HK-2 (cell line): ENCODE measurements around the gene RAB21.
"Not testable (repeated sequence)": the region's sequence is repeated elsewhere in the genome, so short reads cannot be mapped to it uniquely, and the experiment has no call there.

Experiments
- DNase-seq: peaks from one replicate; pipeline ENCODE4 v3.0.0-alpha.2; 2018; ENCODE audit not compliant: unreplicated experiment

The RAB21 gene

DNA sequence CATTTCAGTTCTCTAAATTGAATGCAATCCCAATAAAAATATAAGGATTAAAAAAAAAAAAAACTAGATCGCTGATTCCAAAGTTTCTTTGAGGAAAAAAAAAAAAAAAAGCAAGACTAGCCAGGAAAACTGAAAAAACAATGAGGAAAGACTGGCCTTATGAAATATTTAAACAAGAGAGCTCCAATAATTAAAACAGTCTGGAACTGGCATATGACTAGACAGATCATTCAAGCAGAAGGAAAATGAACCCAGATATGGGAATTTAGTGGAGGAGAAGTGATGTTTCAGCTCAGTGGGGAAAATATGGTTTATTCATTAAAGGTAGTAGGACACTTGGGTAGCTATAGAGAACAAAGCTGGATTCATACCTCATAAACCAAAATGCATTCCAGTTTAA is 42.9 kb downstream of the RAB21 start:
- no peak for DNase-seq

DNA sequence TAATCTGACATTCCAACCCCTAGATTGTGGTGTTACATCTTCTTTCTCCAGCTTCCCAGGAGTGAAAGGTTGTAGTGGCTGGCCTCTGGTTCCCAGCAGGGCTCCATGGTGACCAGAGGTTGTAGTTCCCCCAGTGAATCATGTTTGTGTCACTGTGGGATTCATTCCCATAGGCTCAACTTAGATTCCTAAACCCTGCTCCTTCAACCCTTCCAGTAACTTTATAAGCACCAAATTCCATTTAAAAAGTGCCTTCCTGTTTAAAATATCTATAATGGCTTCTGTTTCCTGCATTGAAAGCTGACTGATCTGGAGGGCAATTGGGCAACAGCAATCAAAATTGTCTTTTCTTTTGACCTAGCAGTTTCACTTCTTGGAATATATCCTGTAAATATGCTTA is 44.4 kb downstream of the RAB21 start:
- peak; percentile 25 for DNase-seq

- DNase-seq: no peak
These were observed 45.5 kb downstream of the RAB21 start for GRCh38 chr12:71800177-71800576.

DNA sequence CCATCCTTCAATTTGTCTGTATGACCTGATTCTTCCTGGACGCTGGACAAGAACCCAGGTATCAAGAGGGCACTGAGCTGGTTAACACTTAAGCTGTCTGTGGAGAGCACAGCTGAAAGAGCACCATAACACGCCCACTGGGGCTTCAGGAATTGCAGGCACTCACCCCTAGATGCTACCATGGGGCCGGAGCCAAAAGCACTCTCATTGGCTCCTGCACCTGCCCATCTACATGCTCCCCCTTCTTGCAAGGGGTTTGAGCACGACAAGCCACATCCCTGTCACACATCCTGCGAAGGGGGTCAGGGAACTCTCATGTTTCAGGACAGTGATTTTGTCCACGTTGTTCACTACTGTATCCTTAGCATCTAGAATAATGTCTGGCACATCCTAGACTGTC is 49.8 kb downstream of the RAB21 start:
- no peak for DNase-seq

GRCh38 chr12:71810921-71811320 is 56.3 kb downstream of the RAB21 start:
- no peak for DNase-seq

DNA sequence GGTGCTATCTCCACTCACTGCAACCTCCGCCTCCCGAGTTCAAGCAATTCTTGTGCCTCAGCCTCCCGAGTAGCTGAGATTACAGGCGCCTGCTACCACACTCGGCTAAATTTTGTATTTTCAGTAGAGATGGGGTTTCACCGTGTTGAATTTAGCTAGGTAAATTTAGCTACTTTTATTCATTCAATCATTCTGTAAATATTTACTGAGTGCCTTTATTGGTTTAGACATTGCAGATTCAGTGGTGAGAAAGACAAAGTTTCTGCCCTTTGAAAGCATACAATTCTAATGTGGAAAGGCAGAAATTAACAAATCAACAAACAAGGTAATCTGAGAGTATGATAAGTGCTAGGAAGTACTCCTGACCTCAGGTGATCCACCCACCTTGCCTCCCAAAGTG is 60.6 kb downstream of the RAB21 start:
- DNase-seq: not testable (repeated sequence)

DNA sequence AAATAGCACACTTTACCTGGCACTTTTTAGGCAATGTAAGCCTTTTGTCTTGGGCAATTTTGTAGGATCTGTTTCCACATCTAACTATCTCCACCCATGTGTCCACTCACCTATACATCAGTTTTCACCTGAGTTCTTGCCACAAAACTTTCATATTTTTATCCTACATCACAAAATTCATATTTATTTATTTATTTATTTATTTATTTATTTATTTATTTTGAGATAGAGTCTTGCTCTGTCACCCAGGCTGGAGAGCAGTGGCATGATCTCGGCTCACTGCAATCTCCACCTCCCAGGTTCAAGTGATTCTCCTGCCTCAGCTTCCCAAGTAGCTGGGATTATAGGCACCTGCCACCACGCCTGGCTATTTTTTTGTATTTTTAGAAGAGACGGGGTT is 67.4 kb downstream of the RAB21 start:
- DNase-seq: not testable (repeated sequence)

- no peak for DNase-seq
These were observed 74.2 kb downstream of the RAB21 start for GRCh38 chr12:71828813-71829212.

DNA sequence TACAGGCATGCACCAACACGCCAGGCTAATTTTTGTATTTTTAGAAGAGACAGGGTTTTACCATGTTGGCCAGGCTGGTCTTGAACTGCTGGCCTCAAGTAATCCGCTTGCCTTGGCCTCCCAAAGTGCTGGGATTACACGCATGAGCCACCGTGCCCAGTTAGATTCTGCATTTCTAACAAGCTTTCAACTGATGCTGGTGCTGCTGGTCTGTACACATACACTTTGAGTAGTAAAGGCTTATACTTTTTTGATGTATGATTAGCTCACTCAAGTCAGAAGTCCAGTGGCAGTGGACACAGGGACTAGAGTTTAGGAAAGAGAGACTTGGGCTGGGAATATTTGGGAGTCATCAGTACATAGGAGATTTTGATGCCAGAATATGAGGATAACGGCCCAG is 82.7 kb downstream of the RAB21 start:
- DNase-seq: no peak

DNA sequence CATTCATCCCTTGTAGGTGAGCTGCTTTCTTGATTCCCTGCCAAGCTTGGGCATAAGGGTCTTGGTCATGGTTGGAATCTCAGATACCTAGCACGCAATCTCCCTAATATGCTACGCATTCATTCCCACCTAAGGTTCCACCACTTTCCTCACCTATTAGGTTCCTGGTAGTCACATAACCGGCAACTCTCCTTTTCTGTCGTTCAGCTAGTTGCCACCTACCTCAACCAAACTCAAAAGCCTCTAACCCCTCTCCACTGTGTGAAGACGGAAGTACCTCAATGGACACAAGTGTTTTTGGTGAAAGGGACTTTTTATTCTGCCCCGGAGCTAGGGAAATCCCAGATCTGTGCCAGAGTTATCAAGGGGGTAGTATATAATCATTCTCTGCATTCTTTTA is 83.6 kb downstream of the RAB21 start:
- no peak for DNase-seq

DNA sequence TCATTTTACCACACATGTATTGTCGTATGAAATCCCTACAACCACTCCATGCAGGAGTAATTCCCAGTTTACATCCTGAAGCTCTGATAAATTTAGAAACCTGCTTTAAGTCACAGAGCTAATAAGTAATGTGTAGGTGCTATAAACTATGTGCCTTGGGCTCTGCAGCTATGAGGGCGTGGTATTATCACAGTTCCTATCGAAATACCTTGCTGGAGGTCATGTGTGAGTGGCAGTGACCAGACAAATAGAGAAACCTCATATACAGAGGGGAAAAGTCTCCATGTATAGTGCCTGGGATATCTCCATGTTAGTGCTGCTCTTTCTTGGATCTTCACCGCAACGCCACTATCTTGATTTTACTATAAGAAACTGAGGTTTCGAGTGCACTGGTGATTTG is 84.0 kb downstream of the RAB21 start:
- DNase-seq: no peak

DNA sequence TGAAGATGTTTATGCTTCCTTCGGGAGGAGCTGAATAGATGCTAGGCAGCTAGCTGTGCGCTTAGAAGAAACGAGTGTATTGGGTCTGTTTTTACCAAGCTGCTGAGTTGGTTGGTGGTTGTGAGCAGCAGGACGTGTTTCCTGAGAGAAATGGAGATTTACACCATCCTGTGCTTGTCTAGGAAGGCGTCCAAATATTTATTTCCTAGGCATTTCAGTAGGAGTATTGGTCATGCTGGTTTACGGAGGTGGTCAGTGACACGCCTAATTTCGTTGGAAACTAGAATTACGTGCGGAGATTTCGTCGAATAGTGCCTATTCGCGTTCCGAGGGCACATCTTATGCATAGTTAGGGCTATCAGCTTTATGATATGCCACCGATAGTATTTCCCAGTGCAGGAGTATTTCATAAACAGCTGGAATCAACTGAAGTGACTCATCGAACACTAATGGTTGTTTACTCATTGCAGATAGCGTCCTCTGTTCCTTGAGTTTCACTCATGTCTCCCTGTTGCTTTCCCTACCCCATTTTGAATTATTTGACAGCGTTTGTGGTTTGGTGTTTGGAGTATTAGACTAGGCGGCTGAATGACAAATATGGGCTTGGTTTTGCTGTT is 85.7 kb downstream of the RAB21 start:
- peak; percentile 24 for DNase-seq

DNA sequence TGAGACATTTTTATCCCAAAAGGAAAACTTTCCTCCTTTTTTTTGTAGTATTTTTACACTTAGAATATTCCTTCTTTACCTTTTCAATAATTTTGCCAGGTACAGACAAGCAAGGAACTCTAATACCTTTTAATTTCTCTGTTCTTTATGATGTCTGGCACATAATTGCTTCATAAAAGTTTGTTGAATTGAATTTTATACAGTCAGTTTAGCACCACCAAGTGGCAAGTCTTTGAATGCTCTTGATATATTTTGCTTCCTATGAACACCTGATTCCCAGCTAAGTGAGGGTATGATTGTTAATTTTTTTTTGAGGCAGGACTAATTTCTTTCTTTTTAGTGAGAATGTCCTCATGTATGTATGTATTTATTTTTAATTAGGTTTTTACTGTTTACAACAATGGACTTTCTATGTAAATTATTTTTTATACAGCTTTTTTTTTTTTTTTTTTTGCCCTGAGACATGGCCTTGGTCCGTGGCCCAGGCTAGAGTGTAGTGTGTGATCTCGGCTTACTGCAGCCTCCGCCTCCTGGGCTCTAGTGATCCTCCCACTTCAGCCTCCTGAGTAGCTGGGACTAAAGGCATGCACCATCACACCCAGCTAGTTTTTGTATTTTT is 91.8 kb downstream of the RAB21 start:
- DNase-seq: no peak

DNA sequence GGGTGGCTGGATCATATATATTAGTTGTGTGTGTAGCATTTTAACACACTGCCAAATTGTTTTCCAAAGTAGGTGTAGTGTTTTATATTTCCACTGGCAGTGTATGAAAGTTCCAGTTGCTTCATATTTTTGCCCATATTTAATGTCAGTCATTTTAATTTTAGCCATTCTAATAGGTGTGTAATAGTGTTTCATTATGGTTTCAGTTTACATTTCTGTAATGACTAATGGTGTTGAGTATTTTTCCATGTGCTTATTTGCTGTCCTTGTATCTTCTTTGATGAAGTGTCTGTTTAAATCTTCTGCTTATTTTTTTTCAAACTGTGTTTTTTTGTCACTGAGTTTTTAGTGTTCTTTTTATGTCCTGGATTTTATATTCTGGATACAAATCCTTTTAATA is 93.5 kb downstream of the RAB21 start:
- no peak for DNase-seq

DNA sequence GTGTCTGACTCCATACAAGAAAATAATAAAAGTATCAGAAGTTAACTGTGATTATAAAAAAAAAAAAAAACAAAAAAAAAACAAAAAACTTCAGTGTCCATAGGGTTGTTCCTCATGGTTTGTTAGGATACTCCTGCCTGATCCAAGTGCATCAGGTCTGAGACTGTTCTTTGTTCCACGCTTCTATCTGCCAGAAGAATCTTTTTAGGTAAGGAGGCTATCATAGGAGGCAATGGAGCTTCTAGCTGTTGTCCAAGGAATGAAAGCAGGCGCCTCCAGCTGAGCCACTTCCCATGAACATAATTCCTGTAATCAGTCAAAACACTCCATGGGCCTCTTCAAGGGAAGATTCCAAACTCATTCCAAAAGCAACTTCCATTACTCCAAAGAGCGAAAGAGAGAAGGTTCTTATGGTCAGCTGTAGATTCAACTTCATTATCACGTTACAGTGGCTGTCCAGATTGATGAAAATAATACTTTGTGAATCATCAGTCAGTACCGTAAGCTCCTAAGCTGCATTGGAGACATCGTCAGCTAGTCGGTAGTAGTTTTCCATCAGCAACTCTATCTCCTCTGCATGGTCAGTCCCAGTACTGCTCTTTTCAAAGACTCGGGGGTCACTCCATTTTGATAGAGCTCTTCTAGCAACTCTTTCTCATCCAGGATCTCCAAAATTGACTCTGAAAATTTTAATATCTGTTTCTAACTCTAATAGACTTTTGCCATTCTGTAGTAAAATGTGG is 94.6 kb downstream of the RAB21 start:
- DNase-seq: no peak
